ENCODE results near the gene PBX1. TPM values are rescaled to one million over a fixed set of nuclear protein-coding genes. Genes with fewer than 3 reads are reported as not detected.

The PBX1 gene
- total RNA-seq, 6 donors from 2014 or later: 17.8 to 59.6 (median 38.3) TPM

GRCh38 chr1:164560556-164560955 is 1.6 kb downstream of the PBX1 start:
- Histone ChIP-seq H3K36me3 (no peaks in the 10 kb centered on the region), H3K9me3 (no peaks in the 10 kb centered on the region), H3K4me1 (peaks cover under 1 to 25% (median 4%) of the 10 kb centered on the region in 4 donors), H3K27ac (peak overlapping the region; percentile 60 to 89 (median 82)), H3K27me3 (no peaks in the 10 kb centered on the region), H3K4me3 (peak overlapping the region; percentile 66 to 82 (median 75))
- WGBS, 2 donors: 4 to 5% methylated on average over 2 of the region's 2 CpGs
- TF ChIP-seq POLR2A (IDR thresholded peaks at IDR 0.05): no peak
- TF ChIP-seq POLR2AphosphoS5 (IDR thresholded peaks at IDR 0.05): no peak
- TF ChIP-seq EP300 (IDR thresholded peaks at IDR 0.05): no peak
- no peak for TF ChIP-seq CTCF (IDR thresholded peaks at IDR 0.05)
- no peak for ATAC-seq (ENCODE audit: low FRiP score in 2 of 2)
- no peak for DNase-seq

GRCh38 chr1:164561007-164561406 is 2.0 kb downstream of the PBX1 start:
- TF ChIP-seq CTCF (IDR thresholded peaks at IDR 0.05): no peak
- no peak for TF ChIP-seq POLR2AphosphoS5 (IDR thresholded peaks at IDR 0.05)
- no peak for TF ChIP-seq EP300 (IDR thresholded peaks at IDR 0.05)
- TF ChIP-seq POLR2A (IDR thresholded peaks at IDR 0.05): no peak
- peak overlapping the region; percentile 66 to 82 (median 75) for H3K4me3 ChIP-seq
- no peak for DNase-seq
- no peaks in the 10 kb centered on the region for H3K27me3 ChIP-seq
- peak overlapping the region; percentile 60 to 89 (median 82) for H3K27ac ChIP-seq
- no peaks in the 10 kb centered on the region for H3K9me3 ChIP-seq
- no peaks in the 10 kb centered on the region for H3K36me3 ChIP-seq
- 6 to 7% methylated on average over 7 of the region's 7 CpGs for WGBS, 2 donors
- peaks cover 3 to 30% (median 5%) of the 10 kb centered on the region in 4 donors for H3K4me1 ChIP-seq
- ATAC-seq (ENCODE audit: low FRiP score in 2 of 2): no peak

GRCh38 chr1:164561472-164561871 is 2.5 kb downstream of the PBX1 start:
- DNase-seq (no peak), ATAC-seq (ENCODE audit: low FRiP score in 2 of 2) (no peak)
- Histone ChIP-seq H3K4me1 (peaks cover 3 to 35% (median 6%) of the 10 kb centered on the region in 4 donors), H3K4me3 (peak overlapping the region in 3 of 4 donors; percentile 66 to 82 (median 74)), H3K9me3 (no peaks in the 10 kb centered on the region), H3K36me3 (no peaks in the 10 kb centered on the region), H3K27ac (peak overlapping the region; percentile 60 to 89 (median 82)), H3K27me3 (no peaks in the 10 kb centered on the region)
- TF ChIP-seq EP300 (IDR thresholded peaks at IDR 0.05) (no peak), CTCF (IDR thresholded peaks at IDR 0.05) (no peak), POLR2AphosphoS5 (IDR thresholded peaks at IDR 0.05) (no peak), POLR2A (IDR thresholded peaks at IDR 0.05) (no peak)
- whole genome bisulfite sequencing, 2 donors: 0 to 15% methylated on average over 1 of the region's 1 CpG

GRCh38 chr1:164562061-164562460 is 3.1 kb downstream of the PBX1 start:
- DNase-seq: no peak
- Histone ChIP-seq H3K9me3 (no peaks in the 10 kb centered on the region), H3K4me3 (peak overlapping the region in 3 of 4 donors; percentile 66 to 82 (median 74)), H3K27me3 (no peaks in the 10 kb centered on the region), H3K27ac (peak overlapping the region; percentile 45 to 89 (median 74)), H3K36me3 (no peaks in the 10 kb centered on the region), H3K4me1 (peaks cover 3 to 34% (median 6%) of the 10 kb centered on the region in 4 donors)
- ATAC-seq (ENCODE audit: low FRiP score in 2 of 2): no peak
- TF ChIP-seq POLR2A (IDR thresholded peaks at IDR 0.05): no peak
- TF ChIP-seq CTCF (IDR thresholded peaks at IDR 0.05): no peak
- TF ChIP-seq POLR2AphosphoS5 (IDR thresholded peaks at IDR 0.05): no peak
- TF ChIP-seq EP300 (IDR thresholded peaks at IDR 0.05): no peak

- Histone ChIP-seq H3K36me3 (no peaks in the 10 kb centered on the region), H3K27me3 (no peaks in the 10 kb centered on the region), H3K9me3 (no peaks in the 10 kb centered on the region), H3K27ac (peak overlapping the region; percentile 39 to 89 (median 48)), H3K4me1 (peaks cover 1 to 29% (median 6%) of the 10 kb centered on the region in 4 donors), H3K4me3 (peak overlapping the region; percentile 8 to 82 (median 43))
- no peak for TF ChIP-seq EP300 (IDR thresholded peaks at IDR 0.05)
- TF ChIP-seq POLR2AphosphoS5 (IDR thresholded peaks at IDR 0.05): no peak
- no peak for TF ChIP-seq CTCF (IDR thresholded peaks at IDR 0.05)
- TF ChIP-seq POLR2A (IDR thresholded peaks at IDR 0.05): no peak
- DNase-seq: no peak
- no peak for ATAC-seq (ENCODE audit: low FRiP score in 2 of 2)
- WGBS, 2 donors: 40 to 63% methylated on average over 4 of the region's 4 CpGs
Observed at GRCh38 chr1:164562511-164562910, 3.5 kb downstream of the PBX1 start.
